ENCODE data around the gene SHMT2. TPM values are rescaled to one million over a fixed set of nuclear protein-coding genes. Genes with fewer than 3 reads are reported as not detected.

The SHMT2 gene
- total RNA-seq, 1 donor from 2014 or later = 413 TPM

DNA sequence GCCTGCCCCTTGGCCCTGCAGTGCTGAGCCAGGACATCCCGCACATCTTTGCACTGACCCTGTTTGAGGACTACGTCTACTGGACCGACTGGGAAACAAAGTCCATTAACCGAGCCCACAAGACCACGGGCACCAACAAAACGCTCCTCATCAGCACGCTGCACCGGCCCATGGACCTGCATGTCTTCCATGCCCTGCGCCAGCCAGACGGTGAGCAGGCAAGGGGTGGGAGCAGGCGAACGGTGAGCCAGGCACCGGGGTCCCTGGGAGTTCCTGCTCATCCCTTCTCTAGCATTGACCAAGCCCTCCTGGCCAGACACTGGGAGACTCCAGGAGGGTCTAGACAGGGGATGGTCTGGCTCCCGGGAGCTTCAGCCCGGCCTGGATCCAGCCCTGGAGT, 30.3 kb upstream of the SHMT2 start:
- Histone ChIP-seq H3K27me3 (ENCODE audit: control insufficient read depth, insufficient read depth, low read length) (no peaks in the 10 kb centered on the region), H3K4me3 (ENCODE audit: low read depth, low read length) (no peak overlapping the region), H3K36me3 (ENCODE audit: control insufficient read depth, insufficient read depth, low read length) (peaks cover 57% of the 10 kb centered on the region)
- TF ChIP-seq, protein P1, sequence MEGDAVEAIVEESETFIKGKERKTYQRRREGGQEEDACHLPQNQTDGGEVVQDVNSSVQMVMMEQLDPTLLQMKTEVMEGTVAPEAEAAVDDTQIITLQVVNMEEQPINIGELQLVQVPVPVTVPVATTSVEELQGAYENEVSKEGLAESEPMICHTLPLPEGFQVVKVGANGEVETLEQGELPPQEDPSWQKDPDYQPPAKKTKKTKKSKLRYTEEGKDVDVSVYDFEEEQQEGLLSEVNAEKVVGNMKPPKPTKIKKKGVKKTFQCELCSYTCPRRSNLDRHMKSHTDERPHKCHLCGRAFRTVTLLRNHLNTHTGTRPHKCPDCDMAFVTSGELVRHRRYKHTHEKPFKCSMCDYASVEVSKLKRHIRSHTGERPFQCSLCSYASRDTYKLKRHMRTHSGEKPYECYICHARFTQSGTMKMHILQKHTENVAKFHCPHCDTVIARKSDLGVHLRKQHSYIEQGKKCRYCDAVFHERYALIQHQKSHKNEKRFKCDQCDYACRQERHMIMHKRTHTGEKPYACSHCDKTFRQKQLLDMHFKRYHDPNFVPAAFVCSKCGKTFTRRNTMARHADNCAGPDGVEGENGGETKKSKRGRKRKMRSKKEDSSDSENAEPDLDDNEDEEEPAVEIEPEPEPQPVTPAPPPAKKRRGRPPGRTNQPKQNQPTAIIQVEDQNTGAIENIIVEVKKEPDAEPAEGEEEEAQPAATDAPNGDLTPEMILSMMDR (IDR thresholded peaks at IDR 0.05; ENCODE audit: insufficient read depth, low read length, severe bottlenecking) = no peak
- no peak for FAIRE-seq
- no peak for DNase-seq (ENCODE audit: low read depth)

DNA sequence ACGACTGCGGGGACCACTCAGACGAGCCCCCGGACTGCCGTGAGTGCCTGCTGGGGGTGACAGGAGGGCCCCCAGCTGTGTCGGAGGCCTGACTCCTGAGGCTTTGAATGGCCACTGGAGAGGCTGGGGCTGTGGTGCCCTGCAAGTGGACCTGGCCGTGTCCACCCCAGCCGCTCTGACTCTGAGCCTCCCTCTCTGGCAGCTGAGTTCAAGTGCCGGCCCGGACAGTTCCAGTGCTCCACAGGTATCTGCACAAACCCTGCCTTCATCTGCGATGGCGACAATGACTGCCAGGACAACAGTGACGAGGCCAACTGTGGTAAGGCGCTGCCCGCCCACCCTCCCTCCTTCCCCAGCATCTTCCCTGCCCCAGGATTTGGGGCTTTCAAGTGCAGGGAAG, 29.0 kb upstream of the SHMT2 start:
- Histone ChIP-seq H3K36me3 (ENCODE audit: control insufficient read depth, insufficient read depth, low read length) (peaks cover 54% of the 10 kb centered on the region), H3K27me3 (ENCODE audit: control insufficient read depth, insufficient read depth, low read length) (no peaks in the 10 kb centered on the region), H3K4me3 (ENCODE audit: low read depth, low read length) (no peak overlapping the region)
- TF ChIP-seq, protein P1 (IDR thresholded peaks at IDR 0.05; ENCODE audit: insufficient read depth, low read length, severe bottlenecking) = no peak
- DNase-seq (ENCODE audit: low read depth) (no peak), FAIRE-seq (no peak)

DNA sequence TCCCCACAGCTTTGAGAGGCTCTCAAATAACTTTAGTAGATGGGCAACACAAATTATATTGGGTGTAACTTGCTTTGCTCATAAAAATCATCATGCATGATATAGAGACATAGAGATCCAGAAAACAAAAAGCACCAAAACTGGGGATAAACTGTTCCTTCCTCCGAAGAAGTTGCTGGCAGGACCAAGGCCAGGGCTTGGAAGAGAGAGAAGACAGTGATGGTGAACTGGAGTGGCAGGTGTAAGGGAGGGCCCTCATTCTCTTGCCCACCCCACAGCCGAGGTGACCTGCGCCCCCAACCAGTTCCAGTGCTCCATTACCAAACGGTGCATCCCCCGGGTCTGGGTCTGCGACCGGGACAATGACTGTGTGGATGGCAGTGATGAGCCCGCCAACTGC, 28.3 kb upstream of the SHMT2 start:
- Histone ChIP-seq H3K36me3 (ENCODE audit: control insufficient read depth, insufficient read depth, low read length) (peaks cover 52% of the 10 kb centered on the region), H3K4me3 (ENCODE audit: low read depth, low read length) (no peak overlapping the region), H3K27me3 (ENCODE audit: control insufficient read depth, insufficient read depth, low read length) (no peaks in the 10 kb centered on the region)
- TF ChIP-seq, protein P1 (IDR thresholded peaks at IDR 0.05; ENCODE audit: insufficient read depth, low read length, severe bottlenecking) = no peak
- DNase-seq (ENCODE audit: low read depth) = no peak
- no peak for FAIRE-seq

DNA sequence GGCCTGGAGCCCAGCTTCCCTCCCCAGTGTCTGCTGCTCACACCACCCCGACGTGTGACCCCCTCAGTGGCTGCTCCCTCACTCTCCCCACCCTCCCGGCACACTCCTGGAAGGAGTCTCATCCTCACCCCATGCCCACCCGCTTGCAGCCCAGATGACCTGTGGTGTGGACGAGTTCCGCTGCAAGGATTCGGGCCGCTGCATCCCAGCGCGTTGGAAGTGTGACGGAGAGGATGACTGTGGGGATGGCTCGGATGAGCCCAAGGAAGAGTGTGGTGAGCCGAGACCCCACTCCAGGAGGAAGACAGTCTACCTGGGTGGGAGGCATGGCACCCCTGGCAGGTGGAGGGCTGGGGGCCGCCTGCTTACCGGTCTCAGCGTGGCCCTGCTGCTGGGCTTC, 27.9 kb upstream of the SHMT2 start:
- H3K27me3 ChIP-seq (ENCODE audit: control insufficient read depth, insufficient read depth, low read length) = no peaks in the 10 kb centered on the region
- FAIRE-seq = no peak
- H3K4me3 ChIP-seq (ENCODE audit: low read depth, low read length) = no peak overlapping the region
- H3K36me3 ChIP-seq (ENCODE audit: control insufficient read depth, insufficient read depth, low read length) = peaks cover 50% of the 10 kb centered on the region
- TF ChIP-seq, protein P1 (IDR thresholded peaks at IDR 0.05; ENCODE audit: insufficient read depth, low read length, severe bottlenecking) = no peak
- DNase-seq (ENCODE audit: low read depth) = no peak

DNA sequence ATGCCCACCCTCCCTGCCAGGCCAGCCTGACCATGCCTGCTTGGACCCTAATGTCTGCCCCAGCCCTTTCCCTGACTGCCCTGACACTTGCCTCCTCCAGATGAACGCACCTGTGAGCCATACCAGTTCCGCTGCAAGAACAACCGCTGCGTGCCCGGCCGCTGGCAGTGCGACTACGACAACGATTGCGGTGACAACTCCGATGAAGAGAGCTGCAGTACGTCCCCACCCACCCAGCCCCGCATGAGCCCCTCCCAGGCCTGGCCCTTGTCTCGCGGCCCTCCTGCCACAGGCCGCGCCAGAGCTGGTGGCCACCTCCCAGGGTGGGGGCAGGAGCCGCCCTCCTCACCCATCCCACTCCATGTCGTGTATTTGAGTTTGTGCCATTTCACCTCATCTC, 27.2 kb upstream of the SHMT2 start:
- Histone ChIP-seq H3K27me3 (ENCODE audit: control insufficient read depth, insufficient read depth, low read length) (no peaks in the 10 kb centered on the region), H3K36me3 (ENCODE audit: control insufficient read depth, insufficient read depth, low read length) (peaks cover 46% of the 10 kb centered on the region), H3K4me3 (ENCODE audit: low read depth, low read length) (no peak overlapping the region)
- DNase-seq (ENCODE audit: low read depth) (no peak), FAIRE-seq (no peak)
- TF ChIP-seq, protein P1 (IDR thresholded peaks at IDR 0.05; ENCODE audit: insufficient read depth, low read length, severe bottlenecking) = no peak

DNA sequence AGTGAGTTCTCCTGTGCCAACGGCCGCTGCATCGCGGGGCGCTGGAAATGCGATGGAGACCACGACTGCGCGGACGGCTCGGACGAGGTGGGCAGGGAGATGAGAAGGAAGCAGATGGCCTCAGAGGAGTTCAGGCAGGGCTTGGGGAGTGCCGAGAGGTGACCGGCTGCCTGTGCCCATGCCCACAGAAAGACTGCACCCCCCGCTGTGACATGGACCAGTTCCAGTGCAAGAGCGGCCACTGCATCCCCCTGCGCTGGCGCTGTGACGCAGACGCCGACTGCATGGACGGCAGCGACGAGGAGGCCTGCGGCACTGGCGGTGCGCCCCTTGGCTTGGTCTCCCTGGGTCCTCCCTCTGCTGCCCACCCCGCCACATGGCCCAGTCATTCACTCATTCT, 26.3 kb upstream of the SHMT2 start:
- Histone ChIP-seq H3K27me3 (ENCODE audit: control insufficient read depth, insufficient read depth, low read length) (no peaks in the 10 kb centered on the region), H3K36me3 (ENCODE audit: control insufficient read depth, insufficient read depth, low read length) (peaks cover 42% of the 10 kb centered on the region), H3K4me3 (ENCODE audit: low read depth, low read length) (no peak overlapping the region)
- FAIRE-seq = no peak
- TF ChIP-seq, protein P1 (IDR thresholded peaks at IDR 0.05; ENCODE audit: insufficient read depth, low read length, severe bottlenecking) = no peak
- no peak for DNase-seq (ENCODE audit: low read depth)

All from bronchial epithelial cell (primary cell).